Stomach (tissue), 9 donors: Measurements from ENCODE around the gene POFUT2. TPM values are rescaled to one million over a fixed set of nuclear protein-coding genes. Genes with fewer than 3 reads are reported as not detected.
A peak's percentile ranks its signal among the peaks of the same experiment; 100 is the strongest.
"Not testable (repeated sequence)": the region's sequence is repeated elsewhere in the genome, so short reads cannot be mapped to it uniquely, and the experiment has no call there.

Experiments
- DNase-seq, 2 donors: peaks; one replicate each; pipeline versions ENCODE4 v3.0.0 to v3.0.0-alpha.2; 2013 to 2019
- H3K27ac ChIP-seq, 5 donors: fragments of 200-600 bp in 4 of 5; sonication (generic) in 4 of 5; one replicate each; pipeline ENCODE4 v1.5.1; 2013 to 2019; ENCODE audit warnings: mild to moderate bottlenecking in 1 of 5, moderate library complexity in 1 of 5
- H3K27me3 ChIP-seq, 3 donors: fragments of 200-600 bp; sonication (generic); one replicate each; pipeline ENCODE4 v1.5.1; 2017 to 2019; ENCODE audit warnings: mixed run types in 1 of 3
- H3K36me3 ChIP-seq, 4 donors: fragments of 200-600 bp; sonication (generic); 1 replicate in 3 of 4; 2 replicates in 1 of 4; pipeline ENCODE4 v1.5.1; 2016 to 2019
- H3K4me1 ChIP-seq, 4 donors: fragments of 200-600 bp; sonication (generic); one replicate each; pipeline ENCODE4 v1.5.1; 2016 to 2019
- H3K4me3 ChIP-seq, 4 donors: fragments of 200-600 bp; sonication (generic) in 3 of 4; one replicate each; pipeline ENCODE4 v1.5.1; 2016 to 2019; ENCODE audit warnings: mild to moderate bottlenecking in 1 of 4
- H3K9me3 ChIP-seq, 4 donors: fragments of 200-600 bp; sonication (generic); one replicate each; pipeline ENCODE4 v1.5.1; 2016 to 2019
- CTCF ChIP-seq, 7 experiments: fragments of 450-650 bp in 4 of 7; fragments of 200-600 bp in 3 of 7; sonication (generic) in 3 of 7; IDR thresholded peaks; one replicate each; pipeline ENCODE4 v1.5.1; 2016 to 2019; ENCODE audit warnings: antibody characterized with exemption in 7 of 7, control low read depth in 2 of 7, mild to moderate bottlenecking in 1 of 7
- EP300 ChIP-seq: sonication (generic); formaldehyde crosslinking; IDR thresholded peaks from one replicate; pipeline ENCODE4 v1.6.1; 2017; ENCODE audit warnings: antibody characterized with exemption
- POLR2A ChIP-seq, 4 donors: fragments of 450-650 bp; IDR thresholded peaks; one replicate each; pipeline ENCODE4 v1.6.1; 2016; ENCODE audit warnings: antibody characterized with exemption in 4 of 4, control low read depth in 2 of 4, mild to moderate bottlenecking in 1 of 4, moderate library complexity in 1 of 4
- POLR2AphosphoS5 ChIP-seq, 3 donors: sonication (generic); formaldehyde crosslinking; IDR thresholded peaks; one replicate each; pipeline ENCODE4 v1.6.1; 2016; ENCODE audit warnings: antibody characterized with exemption in 3 of 3
- WGBS, 5 donors: extraction: QIAGEN DNeasy Blood & Tissue Kit in 3 of 5; methylation state at CpG; one replicate each; pipeline versions ENCODE4 v1.1.5 to v1.1.7; 2013 to 2018; 5-methylcytosine and 5-hydroxymethylcytosine counted together
- intact Hi-C: fragments of 100-400 bp; cut with DNase I; formaldehyde crosslinking; loops from one replicate; pipeline ENCODE4 v1.15.1; 2023; ENCODE audit warnings: low total_unique reads
- polyA plus RNA-seq, 3 donors: library from polyadenylated mRNA; stranded (reverse); fragments of 200-250 nt; gene quantifications; one replicate each; pipeline ENCODE4 v1.2.3, GENCODE V29; 2013
- total RNA-seq, 5 donors: library from RNA; depleted of rRNA; stranded (reverse); fragments of >200 nt; gene quantifications; one replicate each; pipeline versions ENCODE4 v1.1.0 to v1.2.3, GENCODE V29; 2014 to 2016
- donor health status: healthy with polysubstance abuse.
- donor health status: Bipolar disorder and iron deficiency.
- donor health status: healthy.

The POFUT2 gene
- total and polyA plus RNA-seq, 8 donors, result 7.4 to 34.2 (median 22.4) TPM

- Histone ChIP-seq H3K4me3 (no peak overlapping the region), H3K36me3 (no peaks in the 10 kb centered on the region), H3K27me3 (peaks cover 0 to 10% (median 0%) of the 10 kb centered on the region in 3 donors), H3K9me3 (no peaks in the 10 kb centered on the region), H3K4me1 (peaks cover 34 to 65% (median 43%) of the 10 kb centered on the region in 4 donors), H3K27ac (peak overlapping the region; percentile 61 to 81 (median 80))
- DNase-seq, result peak; percentile 46 to 65
- 57 to 69% (median 61%) methylated on average over 18 to 24 of the region's 24 CpGs for WGBS, 5 donors
- TF ChIP-seq POLR2AphosphoS5 (IDR thresholded peaks at IDR 0.05) (peak; percentile 42 to 65 (median 65)), EP300 (peak; percentile 46), POLR2A (IDR thresholded peaks at IDR 0.05) (no peak)
- intact Hi-C loops, result no loop called here
Measured at GRCh38 chr21:45318556-45319404, 31.1 kb upstream of the POFUT2 start.

GRCh38 chr21:45318146-45318555 lies 30.5 kb upstream of the POFUT2 start:
- 75 to 90% (median 85%) methylated on average over 5 to 7 of the region's 7 CpGs for WGBS, 5 donors
- Histone ChIP-seq H3K9me3 (no peaks in the 10 kb centered on the region), H3K27me3 (peaks cover 0 to 10% (median 0%) of the 10 kb centered on the region in 3 donors), H3K4me1 (peaks cover 30 to 59% (median 41%) of the 10 kb centered on the region in 4 donors), H3K27ac (peak overlapping the region; percentile 61 to 81 (median 80)), H3K4me3 (no peak overlapping the region), H3K36me3 (no peaks in the 10 kb centered on the region)
- TF ChIP-seq CTCF (IDR thresholded peaks at IDR 0.05) (no peak), POLR2A (IDR thresholded peaks at IDR 0.05) (no peak), POLR2AphosphoS5 (IDR thresholded peaks at IDR 0.05) (no peak), EP300 (no peak)
- intact Hi-C loops, result no loop called here
- DNase-seq, result no peak

- peak in 1 of 2 donors; percentile 17 for DNase-seq
- 60 to 77% (median 72%) methylated on average over 14 to 17 of the region's 17 CpGs for WGBS, 5 donors
- intact Hi-C loops, result no loop called here
- Histone ChIP-seq H3K36me3 (no peaks in the 10 kb centered on the region), H3K4me1 (peaks cover 24 to 53% (median 41%) of the 10 kb centered on the region in 4 donors), H3K27ac (peak overlapping the region; percentile 61 to 81 (median 80)), H3K9me3 (no peaks in the 10 kb centered on the region), H3K27me3 (peaks cover 0 to 6% (median 0%) of the 10 kb centered on the region in 3 donors), H3K4me3 (no peak overlapping the region)
- TF ChIP-seq EP300, result no peak
- no peak for TF ChIP-seq CTCF (IDR thresholded peaks at IDR 0.05)
- TF ChIP-seq POLR2A (IDR thresholded peaks at IDR 0.05), result no peak
- TF ChIP-seq POLR2AphosphoS5 (IDR thresholded peaks at IDR 0.05), result peak in 1 of 3 donors; percentile 8
Measured at GRCh38 chr21:45317398-45318145, 29.9 kb upstream of the POFUT2 start.

- WGBS, 5 donors, result 70 to 85% (median 82%) methylated on average over 12 to 16 of the region's 16 CpGs
- Histone ChIP-seq H3K27me3 (peaks cover 0 to 4% (median 0%) of the 10 kb centered on the region in 3 donors), H3K36me3 (no peaks in the 10 kb centered on the region), H3K4me1 (peaks cover 23 to 51% (median 39%) of the 10 kb centered on the region in 4 donors), H3K27ac (peak overlapping the region; percentile 38 to 81 (median 80)), H3K9me3 (no peaks in the 10 kb centered on the region), H3K4me3 (no peak overlapping the region)
- DNase-seq, result no peak
- intact Hi-C loops, result no loop called here
- TF ChIP-seq POLR2AphosphoS5 (IDR thresholded peaks at IDR 0.05), result no peak
- TF ChIP-seq POLR2A (IDR thresholded peaks at IDR 0.05), result no peak
- no peak for TF ChIP-seq EP300
- no peak for TF ChIP-seq CTCF (IDR thresholded peaks at IDR 0.05)
Measured at GRCh38 chr21:45316871-45317397, 29.2 kb upstream of the POFUT2 start.

GRCh38 chr21:45315676-45316470 lies 28.2 kb upstream of the POFUT2 start:
- DNase-seq, H3K9me3 ChIP-seq, H3K36me3 ChIP-seq, H3K27me3 ChIP-seq, H3K4me3 ChIP-seq, intact Hi-C loops: not testable (repeated sequence)
- H3K4me1 ChIP-seq, result peaks cover 23 to 43% (median 34%) of the 10 kb centered on the region in 4 donors
- 45 to 59% (median 49%) methylated on average over 7 of the region's 7 CpGs for WGBS, 5 donors
- H3K27ac ChIP-seq, result peak overlapping the region in 1 of 5 donors; percentile 79
